ENCODE results near the gene TNFRSF4. TPM values are rescaled to one million over a fixed set of nuclear protein-coding genes. Genes with fewer than 3 reads are reported as not detected.

TNFRSF4 gene
- polyA plus RNA-seq, 2 of the 4 experiments (the other 2 are of a cell fraction): not detected

GRCh38 chr1:1163538-1164070 lies 50.3 kb downstream of the TNFRSF4 start:
- Histone ChIP-seq H3K4me3 (no peak overlapping the region), H3K27ac (no peak overlapping the region), H3K4me1 (peaks cover 15% of the 10 kb centered on the region), H3K9me3 (no peaks in the 10 kb centered on the region), H3K4me2 (no peak overlapping the region)
- DNase-seq (ENCODE audit: low read depth in 1 of 2, low spot score in 1 of 2): no peak
- CTCF ChIA-PET: interaction anchor here (2.1 kb wide), 1 partner anchor 41 kb away, joined by 9 read pairs; no protein-coding TSS in a partner anchor
- FAIRE-seq: no peak
- POLR2A ChIA-PET: no interaction called here
- ATAC-seq: no peak
- WGBS (ENCODE audit: missing lambda C conversion rate): 97% methylated on average over 27 of the region's 33 CpGs
- no peak for TF ChIP-seq RFX5 (IDR thresholded peaks at IDR 0.05)
- no peak for TF ChIP-seq MAZ (IDR thresholded peaks at IDR 0.05; ENCODE audit: borderline replicate concordance, low read depth, low read length)
- no peak for TF ChIP-seq RAD21 (conservative IDR thresholded peaks at IDR 0.05 in 1 of 2, IDR thresholded peaks at IDR 0.05 in 1 of 2)
- TF ChIP-seq MYC (IDR thresholded peaks at IDR 0.05; ENCODE audit: borderline replicate concordance, low read length): no peak
- TF ChIP-seq TFCP2L1 (CRISPR knock-in tag; IDR thresholded peaks at IDR 0.05): no peak
- TF ChIP-seq, protein P1, sequence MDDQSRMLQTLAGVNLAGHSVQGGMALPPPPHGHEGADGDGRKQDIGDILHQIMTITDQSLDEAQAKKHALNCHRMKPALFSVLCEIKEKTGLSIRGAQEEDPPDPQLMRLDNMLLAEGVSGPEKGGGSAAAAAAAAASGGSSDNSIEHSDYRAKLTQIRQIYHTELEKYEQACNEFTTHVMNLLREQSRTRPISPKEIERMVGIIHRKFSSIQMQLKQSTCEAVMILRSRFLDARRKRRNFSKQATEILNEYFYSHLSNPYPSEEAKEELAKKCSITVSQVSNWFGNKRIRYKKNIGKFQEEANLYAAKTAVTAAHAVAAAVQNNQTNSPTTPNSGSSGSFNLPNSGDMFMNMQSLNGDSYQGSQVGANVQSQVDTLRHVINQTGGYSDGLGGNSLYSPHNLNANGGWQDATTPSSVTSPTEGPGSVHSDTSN (IDR thresholded peaks at IDR 0.05): no peak
- no peak for TF ChIP-seq RNF2 (IDR thresholded peaks at IDR 0.05; ENCODE audit: borderline replicate concordance, low read depth)
- no peak for TF ChIP-seq HOXA7 (CRISPR knock-in tag; IDR thresholded peaks at IDR 0.05)
- TF ChIP-seq CHD4 (IDR thresholded peaks at IDR 0.05; ENCODE audit: borderline replicate concordance): no peak
- no peak for TF ChIP-seq ELK1 (IDR thresholded peaks at IDR 0.05; ENCODE audit: low read depth, low read length)
- no peak for TF ChIP-seq ZC3H11A (IDR thresholded peaks at IDR 0.05)
- TF ChIP-seq, protein P2, sequence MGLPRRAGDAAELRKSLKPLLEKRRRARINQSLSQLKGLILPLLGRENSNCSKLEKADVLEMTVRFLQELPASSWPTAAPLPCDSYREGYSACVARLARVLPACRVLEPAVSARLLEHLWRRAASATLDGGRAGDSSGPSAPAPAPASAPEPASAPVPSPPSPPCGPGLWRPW (IDR thresholded peaks at IDR 0.05): no peak
- TF ChIP-seq CHD2 (IDR thresholded peaks at IDR 0.05; ENCODE audit: low read length, partially characterized antibody): no peak
- no peak for TF ChIP-seq CBX2 (IDR thresholded peaks at IDR 0.05; ENCODE audit: borderline replicate concordance, low read depth)
- no peak for TF ChIP-seq ZSCAN20 (CRISPR knock-in tag; IDR thresholded peaks at IDR 0.05)
- no peak for TF ChIP-seq ZNF302 (CRISPR knock-in tag; IDR thresholded peaks at IDR 0.05)
- TF ChIP-seq HOXB13 (CRISPR knock-in tag; IDR thresholded peaks at IDR 0.05; ENCODE audit: low read depth): no peak
- TF ChIP-seq TP53 (CRISPR knock-in tag; IDR thresholded peaks at IDR 0.05): no peak
- TF ChIP-seq USF2 (IDR thresholded peaks at IDR 0.05): no peak
- no peak for TF ChIP-seq MAFK (IDR thresholded peaks at IDR 0.05; ENCODE audit: partially characterized antibody)

DNA sequence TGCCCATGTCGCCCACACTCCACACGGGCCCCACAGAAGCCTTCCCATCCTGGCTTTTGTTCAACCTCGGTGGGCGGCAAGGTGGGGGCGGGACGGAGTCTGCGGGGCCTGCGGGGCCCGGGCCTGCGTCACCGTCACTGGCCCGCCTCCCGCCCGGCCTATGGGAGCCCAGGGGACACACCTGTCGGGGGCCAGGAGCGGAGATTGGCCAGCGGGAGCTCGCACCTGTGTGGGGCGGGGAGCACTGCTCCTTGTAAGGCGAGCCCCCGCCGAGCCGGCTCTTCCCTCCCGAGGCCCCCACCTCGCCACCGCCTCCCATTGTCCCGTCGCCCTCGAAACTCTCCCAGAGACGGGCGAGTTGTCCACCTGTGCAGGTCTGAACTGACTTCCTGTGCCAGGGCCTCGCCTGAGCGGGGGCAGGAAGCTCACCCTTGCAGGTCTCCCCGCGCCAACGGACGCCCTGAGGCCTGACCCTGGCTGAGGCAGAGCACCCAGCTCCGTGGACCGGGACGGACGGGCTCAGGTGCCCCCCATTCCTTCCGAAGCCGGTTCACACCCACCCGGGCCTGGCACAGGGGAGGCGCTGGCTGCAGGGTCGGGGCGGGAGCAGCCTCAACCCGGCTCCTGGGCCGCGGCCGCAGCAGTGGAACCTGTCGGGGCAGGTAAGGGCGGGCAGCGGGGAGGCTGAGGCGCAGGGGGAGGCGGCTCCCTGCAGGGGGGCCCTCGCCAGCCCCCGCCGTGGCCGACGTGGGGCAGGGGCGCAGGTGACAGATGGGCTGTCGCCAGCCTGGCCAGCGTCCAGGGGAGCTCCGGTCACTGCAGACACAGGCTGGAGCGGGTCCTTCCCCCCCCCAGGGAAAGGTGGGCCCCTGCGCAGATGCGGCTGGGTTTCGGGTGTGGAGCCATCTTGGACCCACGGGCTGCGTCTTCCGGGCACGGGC lies 51.1 kb downstream of the TNFRSF4 start:
- 94% methylated on average over 15 of the region's 73 CpGs for WGBS (ENCODE audit: missing lambda C conversion rate)
- no peaks in the 10 kb centered on the region for H3K9me3 ChIP-seq
- ChIA-PET CTCF (interaction anchor here (0.6 to 2.1 kb wide), 3 partner anchors 40 to 210 kb away, joined by 3 to 9 read pairs (median 5); no protein-coding TSS in a partner anchor), POLR2A (no interaction called here)
- H3K4me2 ChIP-seq: no peak overlapping the region
- no peak for ATAC-seq
- H3K4me3 ChIP-seq: no peak overlapping the region
- no peak for FAIRE-seq
- no peak for DNase-seq (ENCODE audit: low read depth in 1 of 2, low spot score in 1 of 2)
- H3K27ac ChIP-seq: no peak overlapping the region
- TF ChIP-seq ESRRA (IDR thresholded peaks at IDR 0.05; ENCODE audit: borderline replicate concordance, low read length): no peak
- no peak for TF ChIP-seq CBX8 (IDR thresholded peaks at IDR 0.05)
- TF ChIP-seq RFX5 (IDR thresholded peaks at IDR 0.05): no peak
- TF ChIP-seq TFCP2L1 (CRISPR knock-in tag; IDR thresholded peaks at IDR 0.05): no peak
- no peak for TF ChIP-seq ZSCAN20 (CRISPR knock-in tag; IDR thresholded peaks at IDR 0.05)
- no peak for TF ChIP-seq ZC3H11A (IDR thresholded peaks at IDR 0.05)
- TF ChIP-seq EHMT2 (IDR thresholded peaks at IDR 0.05; ENCODE audit: low read depth): no peak
- no peak for TF ChIP-seq ZFP36 (IDR thresholded peaks at IDR 0.05; ENCODE audit: borderline replicate concordance, partially characterized antibody)
- TF ChIP-seq POLR2A (IDR thresholded peaks at IDR 0.05; ENCODE audit: low read length): no peak
- peaks cover 22% of the 10 kb centered on the region for H3K4me1 ChIP-seq

Measured in A549 (cell line).